SKM-1 (cell line): ENCODE data around the gene RABEP1.

Experiments used
- DNase-seq: peaks from one replicate; lab custom pipeline; 2025; ENCODE audit not compliant: unreplicated experiment; lab: John Stamatoyannopoulos, UW

Gene RABEP1

GRCh38 chr17:5269241-5269960 is 12.7 kb upstream of the RABEP1 start:
- DNase-seq, result no peak

- DNase-seq, result no peak
These were observed 9.8 kb upstream of the RABEP1 start for GRCh38 chr17:5272322-5272721.

- no peak for DNase-seq
These were observed 646 bp downstream of the RABEP1 start for GRCh38 chr17:5282642-5283217.

- DNase-seq, result no peak
These were observed 1.7 kb downstream of the RABEP1 start for GRCh38 chr17:5283571-5284315.

- DNase-seq, result no peak
These were observed 2.6 kb downstream of the RABEP1 start for GRCh38 chr17:5284681-5285080.

GRCh38 chr17:5286846-5287245 is 4.8 kb downstream of the RABEP1 start:
- no peak for DNase-seq

GRCh38 chr17:5291683-5292350 is 9.7 kb downstream of the RABEP1 start:
- DNase-seq, result no peak

GRCh38 chr17:5297245-5297644 is 15.2 kb downstream of the RABEP1 start:
- no peak for DNase-seq

- no peak for DNase-seq
These were observed 17.3 kb downstream of the RABEP1 start for GRCh38 chr17:5299383-5299782.

GRCh38 chr17:5304636-5305035 is 22.6 kb downstream of the RABEP1 start:
- DNase-seq, result no peak

- DNase-seq, result no peak
These were observed 27.8 kb downstream of the RABEP1 start for GRCh38 chr17:5309851-5310250.

- no peak for DNase-seq
These were observed 43.8 kb downstream of the RABEP1 start for GRCh38 chr17:5325851-5326250.

- DNase-seq, result no peak
These were observed 47.9 kb downstream of the RABEP1 start for GRCh38 chr17:5329784-5330557.

- DNase-seq, result no peak
These were observed 48.9 kb downstream of the RABEP1 start for GRCh38 chr17:5330981-5331380.

- no peak for DNase-seq
These were observed 49.4 kb downstream of the RABEP1 start for GRCh38 chr17:5331506-5331905.

GRCh38 chr17:5344914-5345313 is 62.8 kb downstream of the RABEP1 start:
- no peak for DNase-seq

- no peak for DNase-seq
These were observed 70.7 kb downstream of the RABEP1 start for GRCh38 chr17:5352681-5353289.

- DNase-seq, result no peak
These were observed 72.2 kb downstream of the RABEP1 start for GRCh38 chr17:5354310-5354709.

GRCh38 chr17:5354886-5355415 is 72.9 kb downstream of the RABEP1 start:
- DNase-seq, result no peak

- DNase-seq, result no peak
These were observed 73.5 kb downstream of the RABEP1 start for GRCh38 chr17:5355421-5356129.
